ENCODE data around the gene ARL4D. TPM values are rescaled to one million over a fixed set of nuclear protein-coding genes. Genes with fewer than 3 reads are reported as not detected.
"Not testable (repeated sequence)": the region's sequence is repeated elsewhere in the genome, so short reads cannot be mapped to it uniquely, and the experiment has no call there.

The ARL4D gene
- total and polyA plus RNA-seq, 2 experiments from 2014 or later = 35.3 to 99.9 TPM

DNA sequence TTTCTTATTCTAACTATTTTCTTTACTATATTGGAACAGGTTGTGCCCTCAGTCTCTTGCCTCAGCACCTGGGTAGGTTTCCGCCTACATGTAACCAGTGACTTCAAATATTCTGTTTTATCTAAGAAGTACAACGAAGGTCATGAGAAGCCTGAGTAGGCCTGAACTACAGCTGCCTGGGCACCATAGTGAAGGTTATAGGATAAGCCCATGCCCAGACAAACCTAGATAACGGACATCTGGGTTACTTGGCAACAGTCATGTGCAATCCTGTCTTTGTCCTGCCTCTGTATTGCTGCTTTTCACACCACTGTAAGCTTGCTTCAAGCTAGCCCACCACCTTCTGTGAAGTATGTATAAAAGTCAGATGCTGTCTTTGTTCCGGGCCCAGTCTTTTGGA is 25.4 kb upstream of the ARL4D start:
- WGBS (ENCODE audit: low lambda C conversion rate, missing lambda C conversion rate) = 89% methylated on average over 4 of the region's 4 CpGs
- Histone ChIP-seq H3K36me3 (replicated peaks; ENCODE audit: insufficient read depth, low read depth) (no peaks in the 10 kb centered on the region), H3K27me3 (no peaks in the 10 kb centered on the region), H3K4me3 (no peak overlapping the region), H3K4me1 (ENCODE audit: insufficient read depth) (peaks cover 12% of the 10 kb centered on the region), H2AFZ (no peak overlapping the region), H3K9me3 (ENCODE audit: low read depth) (no peaks in the 10 kb centered on the region), H3K27ac (peak overlapping the region; percentile 51), H3K4me2 (no peak overlapping the region), H4K20me1 (ENCODE audit: insufficient read depth, poor library complexity, severe bottlenecking) (no peaks in the 10 kb centered on the region), H3K9me2 (replicated peaks; ENCODE audit: insufficient read depth) (no peaks in the 10 kb centered on the region), H3K79me2 (no peaks in the 10 kb centered on the region)
- TF ChIP-seq EZH2 (IDR thresholded peaks at IDR 0.05; ENCODE audit: borderline replicate concordance) (no peak), EZH2phosphoT487 (IDR thresholded peaks at IDR 0.05; ENCODE audit: low read depth, severe bottlenecking, unreplicated experiment) (no peak)
- TF ChIP-seq, protein P1, sequence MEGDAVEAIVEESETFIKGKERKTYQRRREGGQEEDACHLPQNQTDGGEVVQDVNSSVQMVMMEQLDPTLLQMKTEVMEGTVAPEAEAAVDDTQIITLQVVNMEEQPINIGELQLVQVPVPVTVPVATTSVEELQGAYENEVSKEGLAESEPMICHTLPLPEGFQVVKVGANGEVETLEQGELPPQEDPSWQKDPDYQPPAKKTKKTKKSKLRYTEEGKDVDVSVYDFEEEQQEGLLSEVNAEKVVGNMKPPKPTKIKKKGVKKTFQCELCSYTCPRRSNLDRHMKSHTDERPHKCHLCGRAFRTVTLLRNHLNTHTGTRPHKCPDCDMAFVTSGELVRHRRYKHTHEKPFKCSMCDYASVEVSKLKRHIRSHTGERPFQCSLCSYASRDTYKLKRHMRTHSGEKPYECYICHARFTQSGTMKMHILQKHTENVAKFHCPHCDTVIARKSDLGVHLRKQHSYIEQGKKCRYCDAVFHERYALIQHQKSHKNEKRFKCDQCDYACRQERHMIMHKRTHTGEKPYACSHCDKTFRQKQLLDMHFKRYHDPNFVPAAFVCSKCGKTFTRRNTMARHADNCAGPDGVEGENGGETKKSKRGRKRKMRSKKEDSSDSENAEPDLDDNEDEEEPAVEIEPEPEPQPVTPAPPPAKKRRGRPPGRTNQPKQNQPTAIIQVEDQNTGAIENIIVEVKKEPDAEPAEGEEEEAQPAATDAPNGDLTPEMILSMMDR (IDR thresholded peaks at IDR 0.05; ENCODE audit: poor library complexity) = no peak
- no peak for DNase-seq (ENCODE audit: low spot score)

DNA sequence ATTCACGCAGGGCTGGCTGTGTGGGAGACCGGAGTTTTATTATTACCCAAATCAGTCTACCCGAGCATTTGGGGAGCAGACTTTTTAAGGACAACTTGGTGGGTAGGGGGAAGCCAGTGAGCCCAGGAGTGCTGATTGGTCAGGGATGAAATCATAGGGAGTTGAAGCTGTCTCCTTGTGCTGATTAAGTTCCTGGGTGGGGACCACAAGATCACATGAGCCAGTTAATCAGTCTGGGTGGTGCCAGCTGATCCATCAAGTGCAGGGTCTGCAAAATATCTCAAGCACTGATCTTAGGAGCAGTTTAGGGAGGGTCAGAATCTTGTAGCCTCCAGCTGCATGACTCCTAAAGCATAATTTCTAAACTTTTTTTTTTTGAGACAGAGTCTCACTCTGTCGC is 22.9 kb upstream of the ARL4D start:
- not testable (repeated sequence) for H3K4me3 ChIP-seq; H3K4me2 ChIP-seq; H3K27ac ChIP-seq; H4K20me1 ChIP-seq (ENCODE audit: insufficient read depth, poor library complexity, severe bottlenecking); H2AFZ ChIP-seq; H3K79me2 ChIP-seq; H3K9me3 ChIP-seq (ENCODE audit: low read depth); H3K36me3 ChIP-seq (replicated peaks; ENCODE audit: insufficient read depth, low read depth); H3K9me2 ChIP-seq (replicated peaks; ENCODE audit: insufficient read depth); H3K27me3 ChIP-seq; DNase-seq (ENCODE audit: low spot score)
- H3K4me1 ChIP-seq (ENCODE audit: insufficient read depth) = peaks cover 15% of the 10 kb centered on the region
- WGBS (ENCODE audit: low lambda C conversion rate, missing lambda C conversion rate) = 92% methylated on average over 4 of the region's 4 CpGs

DNA sequence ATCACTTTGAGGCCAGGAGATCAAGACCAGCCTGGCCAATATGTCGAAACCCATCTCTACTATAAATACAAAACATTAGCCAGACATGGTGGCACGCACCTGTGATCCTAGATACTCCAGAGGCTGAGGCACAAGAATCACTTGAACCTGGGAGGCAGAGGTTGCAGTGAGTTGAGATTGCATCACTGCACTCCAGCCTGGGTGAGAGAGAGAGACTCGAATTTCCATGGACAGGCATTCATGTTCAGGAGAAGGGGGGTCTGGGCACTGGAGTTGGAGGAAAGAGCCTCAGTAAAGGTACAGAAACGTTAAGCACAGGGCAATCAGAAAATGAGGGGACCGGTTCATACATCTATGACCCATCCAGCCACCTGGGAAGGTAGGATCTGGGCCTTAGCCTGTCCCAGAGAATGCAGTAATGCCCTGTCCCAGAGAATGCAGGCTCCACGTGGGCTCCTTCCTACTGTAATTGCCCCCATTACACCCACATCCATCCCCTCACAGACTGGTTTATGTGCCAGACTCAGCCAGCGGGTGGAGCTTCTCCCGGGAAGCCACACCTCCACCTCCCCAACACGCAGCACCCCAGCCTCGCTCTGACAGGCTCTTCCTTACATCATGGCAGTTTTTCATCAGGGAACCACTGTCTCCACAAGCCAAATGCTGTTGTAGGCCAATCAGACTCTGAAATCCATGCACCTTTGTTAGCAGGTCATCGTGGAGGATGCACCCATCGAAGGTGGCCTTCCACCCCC is 21.6 kb upstream of the ARL4D start:
- Histone ChIP-seq H4K20me1 (ENCODE audit: insufficient read depth, poor library complexity, severe bottlenecking) (no peaks in the 10 kb centered on the region), H3K36me3 (replicated peaks; ENCODE audit: insufficient read depth, low read depth) (no peaks in the 10 kb centered on the region), H2AFZ (no peak overlapping the region), H3K27me3 (no peaks in the 10 kb centered on the region), H3K4me2 (no peak overlapping the region), H3K27ac (no peak overlapping the region), H3K9me3 (ENCODE audit: low read depth) (no peaks in the 10 kb centered on the region), H3K4me1 (ENCODE audit: insufficient read depth) (peaks cover 15% of the 10 kb centered on the region), H3K79me2 (no peaks in the 10 kb centered on the region), H3K4me3 (no peak overlapping the region), H3K9me2 (replicated peaks; ENCODE audit: insufficient read depth) (no peaks in the 10 kb centered on the region)
- TF ChIP-seq EZH2phosphoT487 (IDR thresholded peaks at IDR 0.05; ENCODE audit: low read depth, severe bottlenecking, unreplicated experiment) (no peak), EZH2 (IDR thresholded peaks at IDR 0.05; ENCODE audit: borderline replicate concordance) (no peak)
- TF ChIP-seq, protein P1 (IDR thresholded peaks at IDR 0.05; ENCODE audit: poor library complexity) = no peak
- no peak for DNase-seq (ENCODE audit: low spot score)
- 71% methylated on average over 12 of the region's 12 CpGs for WGBS (ENCODE audit: low lambda C conversion rate, missing lambda C conversion rate)

- Histone ChIP-seq H3K9me2 (replicated peaks; ENCODE audit: insufficient read depth) (no peaks in the 10 kb centered on the region), H3K9me3 (ENCODE audit: low read depth) (no peaks in the 10 kb centered on the region), H3K27ac (no peak overlapping the region), H3K79me2 (no peaks in the 10 kb centered on the region), H3K4me3 (no peak overlapping the region), H3K4me1 (ENCODE audit: insufficient read depth) (peaks cover 15% of the 10 kb centered on the region), H3K4me2 (no peak overlapping the region), H3K36me3 (replicated peaks; ENCODE audit: insufficient read depth, low read depth) (no peaks in the 10 kb centered on the region), H4K20me1 (ENCODE audit: insufficient read depth, poor library complexity, severe bottlenecking) (no peaks in the 10 kb centered on the region), H3K27me3 (no peaks in the 10 kb centered on the region), H2AFZ (no peak overlapping the region)
- TF ChIP-seq EZH2phosphoT487 (IDR thresholded peaks at IDR 0.05; ENCODE audit: low read depth, severe bottlenecking, unreplicated experiment) = no peak
- WGBS (ENCODE audit: low lambda C conversion rate, missing lambda C conversion rate) = 92% methylated on average over 25 of the region's 26 CpGs
- DNase-seq (ENCODE audit: low spot score) = no peak
Measured at GRCh38 chr17:43378766-43379165, 20.0 kb upstream of the ARL4D start.
